Stimulated activated CD4-positive, alpha-beta T cell treated with anti-CD3 and anti-CD28 coated beads, Interleukin-1b, Interleukin-23, amount 100 ng/mL, for 1 hour (primary cell): ENCODE results near the gene DTX4.
"Not testable (repeated sequence)": the region's sequence is repeated elsewhere in the genome, so short reads cannot be mapped to it uniquely, and the experiment has no call there.

Experiments used
- DNase-seq, 2 donors: peaks; one replicate each; pipeline ENCODE4 v3.0.0-alpha.2; 2020; ENCODE audit warnings: low read depth in 2 of 2

Gene DTX4

DNA sequence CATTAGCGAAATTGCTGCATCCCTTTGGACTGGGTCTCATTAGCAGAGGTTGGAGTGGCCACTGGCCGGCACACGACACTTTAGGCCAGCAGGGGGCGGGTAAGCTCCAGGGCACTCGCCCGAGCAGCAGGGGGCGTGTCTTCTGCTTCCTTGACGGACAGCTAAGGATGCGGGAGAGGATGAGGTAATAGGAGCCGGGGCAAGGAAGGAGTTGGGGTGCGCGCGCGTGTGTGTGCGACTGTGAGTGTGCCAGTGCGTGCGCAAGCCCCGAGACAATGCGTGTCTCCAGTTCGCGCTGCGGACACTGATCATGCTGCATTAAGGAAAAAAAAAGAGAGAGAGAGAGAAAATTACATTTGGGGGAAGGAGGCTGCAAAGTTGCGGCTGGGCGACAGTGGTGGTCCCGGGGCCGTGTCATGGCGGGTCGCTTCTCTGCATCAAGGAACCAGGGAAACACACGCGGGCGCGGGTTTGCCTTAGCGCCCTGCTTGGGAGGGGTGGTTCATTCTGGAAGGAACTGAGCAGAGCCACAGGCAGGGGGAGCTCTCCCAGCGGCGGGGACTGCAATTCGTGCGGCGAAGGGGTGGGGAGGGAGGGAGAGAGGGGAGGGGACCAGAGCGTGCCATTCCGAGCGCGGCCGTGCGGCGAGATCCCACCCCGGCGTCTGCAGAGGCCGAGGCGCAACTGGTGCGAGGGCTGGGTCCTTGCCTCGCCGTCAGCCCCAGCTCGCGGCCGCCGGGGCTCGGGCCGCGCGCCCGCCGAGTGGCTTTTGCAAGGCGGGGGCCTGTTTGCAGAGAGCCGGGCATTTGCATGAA, at the start of gene DTX4:
Gene DTX4 (plus strand): TSS at position 625 of the 815 bp plus-strand sequence. CDS start 464 bp downstream, outside the sequence.
- DNase-seq, result peak; percentile 69 to 84

DNA sequence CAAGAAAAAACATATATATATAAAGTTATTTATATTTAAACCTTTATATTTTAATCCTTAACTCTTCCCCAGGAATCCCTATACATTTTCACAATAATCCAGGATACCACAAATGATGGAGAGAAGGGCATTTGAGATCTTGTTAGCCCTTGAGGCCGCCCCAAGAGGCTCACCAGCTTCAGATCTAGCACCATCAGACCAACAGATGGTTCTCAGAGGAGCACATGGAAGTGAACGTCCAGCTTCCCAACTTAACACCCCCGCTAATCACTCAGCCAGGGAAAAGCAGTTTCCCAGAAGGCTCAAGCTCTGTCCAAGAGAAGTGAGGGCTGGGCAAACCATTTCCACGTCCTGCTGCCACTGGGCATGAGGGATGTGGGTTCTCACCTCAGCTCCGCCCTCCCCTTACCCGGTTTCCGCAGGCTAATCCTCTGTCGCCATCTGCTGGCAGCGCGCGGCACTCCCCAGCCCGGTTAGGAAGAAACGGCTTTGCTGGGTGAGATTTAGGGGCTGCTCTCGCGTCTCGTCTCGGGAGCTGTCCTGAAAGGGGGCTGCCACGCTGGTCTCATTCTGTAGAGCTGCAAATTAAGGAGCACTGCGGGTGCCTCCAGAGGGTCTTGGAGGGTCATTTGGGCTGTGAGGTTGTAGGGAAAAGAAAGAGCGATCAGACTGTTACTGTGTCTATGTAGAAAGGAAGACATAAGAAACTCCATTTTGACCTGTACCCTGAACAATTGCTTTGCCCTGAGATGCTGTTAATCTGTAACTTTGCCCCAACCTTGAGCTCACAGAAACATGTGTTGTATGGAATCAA, 36.1 kb upstream of the DTX4 start:
- peak; percentile 63 to 82 for DNase-seq

GRCh38 chr11:59136551-59136950, 35.4 kb upstream of the DTX4 start:
- not testable (repeated sequence) for DNase-seq

DNA sequence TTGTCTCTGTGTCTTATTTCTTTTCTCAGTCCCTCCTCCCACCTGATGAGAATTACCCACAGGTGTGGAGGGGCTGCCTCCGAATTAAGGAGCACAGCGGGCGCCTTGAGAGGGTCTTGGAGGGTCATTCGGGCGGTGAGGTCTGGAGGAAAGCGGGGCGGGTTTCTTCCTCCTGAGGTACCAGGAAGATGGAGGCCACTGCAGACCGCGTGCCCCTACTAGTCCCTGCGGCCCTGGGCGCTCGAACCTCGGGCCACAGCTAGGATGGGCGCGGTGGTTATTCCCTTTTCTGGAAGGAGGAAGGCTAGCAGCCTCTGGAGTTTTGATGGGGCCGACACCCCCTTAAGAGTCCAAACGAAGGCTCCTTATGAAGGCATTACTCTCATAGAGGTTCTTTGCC, 34.7 kb upstream of the DTX4 start:
- no peak for DNase-seq

DNA sequence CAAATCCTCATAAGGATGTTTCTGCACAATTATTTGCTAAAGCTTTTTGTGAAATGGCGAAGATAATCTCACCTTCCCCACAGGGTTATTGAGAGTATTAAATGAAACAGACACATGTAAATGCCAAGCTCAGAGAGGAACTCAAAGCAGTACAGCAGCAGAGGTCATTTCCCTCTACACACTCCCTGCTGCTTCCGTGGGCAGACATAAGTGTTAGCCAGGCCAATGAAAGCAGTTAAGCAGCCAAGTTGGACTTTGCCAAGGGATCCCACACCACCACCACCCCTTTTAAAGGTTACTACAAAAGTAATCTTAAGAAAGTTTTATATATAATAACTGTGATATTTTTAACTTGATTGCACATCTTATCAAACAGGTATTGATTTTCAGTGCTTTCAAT, 33.3 kb upstream of the DTX4 start:
- DNase-seq, result no peak

- no peak for DNase-seq
These were observed 30.7 kb upstream of the DTX4 start for GRCh38 chr11:59141191-59141590.

GRCh38 chr11:59141673-59142460, 30.1 kb upstream of the DTX4 start:
- DNase-seq, result no peak

- DNase-seq, result peak; percentile 45 to 46
These were observed 29.1 kb upstream of the DTX4 start, which contains the start of gene FAM111A for GRCh38 chr11:59142530-59143507. Gene FAM111A (plus strand): TSS chr11:59142856. CDS start chr11:59148873, 6,017 bp downstream.

DNA sequence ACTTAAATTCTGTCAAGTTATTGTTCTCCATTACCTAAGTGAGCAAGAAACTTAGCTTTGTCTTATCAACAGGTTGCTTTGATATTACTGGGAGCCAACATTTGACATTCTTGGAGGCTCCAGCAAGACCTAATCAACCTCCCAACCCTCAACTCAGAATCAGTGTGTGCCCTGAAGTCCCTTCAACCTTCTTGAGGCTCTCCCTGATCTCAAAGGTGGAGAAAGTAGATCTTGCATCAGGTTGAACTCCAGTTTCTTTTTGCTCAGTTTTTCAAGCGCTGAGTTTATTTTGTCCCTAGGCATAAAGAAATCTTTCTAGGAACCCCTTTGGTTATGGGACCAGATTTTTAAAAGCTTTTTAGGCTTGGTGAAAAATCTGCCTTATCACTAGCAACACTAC, 27.8 kb upstream of the DTX4 start:
- no peak for DNase-seq

DNA sequence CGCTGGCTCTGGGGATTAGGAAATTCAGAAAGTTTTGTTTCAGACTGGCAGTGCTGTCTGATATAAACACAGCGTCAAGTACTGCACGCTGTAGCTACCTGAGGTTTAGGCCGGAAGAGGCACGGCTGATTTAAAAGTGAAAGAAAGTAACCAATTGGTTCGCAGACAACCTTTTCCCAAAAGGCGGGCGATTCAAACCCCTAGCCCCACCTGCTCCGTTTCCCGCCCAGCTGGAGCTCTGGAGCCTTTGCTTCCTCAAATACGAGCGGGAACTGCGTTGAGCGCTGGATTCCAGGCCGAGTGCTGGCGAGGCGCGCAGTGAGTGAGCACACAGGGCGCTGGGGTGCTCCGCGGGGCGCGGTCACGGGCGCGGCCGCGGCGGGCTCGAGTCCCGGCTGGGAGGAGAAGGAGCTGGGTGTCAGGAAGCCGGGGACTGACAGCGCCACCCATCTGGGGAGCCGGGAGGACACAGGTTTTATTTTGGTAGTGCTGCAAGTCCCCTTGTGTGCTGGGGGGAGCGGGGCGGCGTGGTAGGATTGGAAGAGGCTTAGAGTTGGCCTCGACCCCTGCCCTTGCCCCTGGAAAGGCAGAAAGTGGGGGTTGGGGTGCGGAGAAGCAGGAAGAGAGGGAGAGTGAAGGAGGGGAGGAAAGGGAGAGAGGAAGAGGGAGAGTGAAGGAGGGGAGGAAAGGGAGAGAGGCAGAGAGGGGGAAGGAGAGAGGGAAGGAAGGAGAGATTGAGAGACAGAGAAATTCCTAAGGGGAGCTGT, 27.2 kb upstream of the DTX4 start:
- DNase-seq, result peak; percentile 12 to 40

DNA sequence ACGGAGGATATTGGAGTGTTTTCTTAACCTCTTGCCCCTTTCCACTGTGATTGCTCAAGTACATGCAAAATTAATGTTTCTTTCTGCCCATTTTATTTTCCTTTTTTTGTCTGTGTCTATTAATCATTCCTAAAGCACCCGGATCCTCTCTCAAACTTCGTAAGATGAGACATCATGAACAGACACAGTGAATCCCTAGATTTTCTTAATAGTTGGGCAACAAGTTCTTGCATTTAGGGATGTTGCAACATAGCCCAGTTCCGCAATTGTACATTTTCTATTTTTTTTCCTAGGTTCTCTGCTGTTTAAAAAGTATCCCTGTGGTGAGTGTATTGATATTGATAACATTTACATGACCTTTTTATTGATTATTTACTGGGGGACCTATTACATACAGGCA, 26.4 kb upstream of the DTX4 start:
- no peak for DNase-seq

DNA sequence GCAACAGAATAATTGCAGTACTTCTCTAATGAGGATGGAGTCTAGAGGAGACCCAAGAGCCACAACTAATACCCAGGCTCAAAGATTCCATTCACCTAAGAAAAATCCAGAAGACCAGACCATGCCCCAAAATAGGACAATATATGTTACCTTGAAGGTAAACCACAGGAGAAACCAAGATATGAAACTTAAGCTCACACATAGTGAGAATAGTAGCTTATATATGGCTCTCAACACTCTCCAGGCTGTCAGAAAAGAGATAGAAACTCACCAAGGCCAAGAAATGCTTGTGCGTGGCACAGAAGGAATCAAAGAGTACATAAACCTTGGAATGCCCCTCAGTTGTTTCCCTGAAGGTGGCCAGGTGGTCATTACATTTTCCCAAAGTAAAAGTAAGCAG, 20.2 kb upstream of the DTX4 start:
- no peak for DNase-seq

GRCh38 chr11:59152312-59152951, 19.5 kb upstream of the DTX4 start:
- no peak for DNase-seq

- no peak for DNase-seq
These were observed 17.3 kb upstream of the DTX4 start for GRCh38 chr11:59154610-59155009.

DNA sequence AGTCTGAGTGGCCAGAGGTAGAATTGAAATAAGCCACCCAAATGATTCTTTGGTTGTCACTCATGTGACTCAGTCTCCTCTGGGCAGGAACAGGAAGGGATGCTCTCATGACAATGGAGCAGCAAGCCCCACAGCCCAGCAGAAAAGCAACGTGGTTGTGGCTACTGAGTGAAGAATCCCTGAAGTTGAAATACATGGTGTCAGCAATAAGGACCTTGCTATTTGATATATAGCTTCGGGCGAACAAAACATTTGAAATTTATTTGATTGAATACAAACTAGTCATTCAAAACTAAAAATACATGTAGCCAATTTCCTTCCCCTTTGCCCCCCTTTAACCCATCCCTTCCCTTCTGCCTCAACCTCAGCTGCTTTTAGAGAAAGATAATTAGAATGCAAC, 14.5 kb upstream of the DTX4 start:
- DNase-seq, result no peak

DNA sequence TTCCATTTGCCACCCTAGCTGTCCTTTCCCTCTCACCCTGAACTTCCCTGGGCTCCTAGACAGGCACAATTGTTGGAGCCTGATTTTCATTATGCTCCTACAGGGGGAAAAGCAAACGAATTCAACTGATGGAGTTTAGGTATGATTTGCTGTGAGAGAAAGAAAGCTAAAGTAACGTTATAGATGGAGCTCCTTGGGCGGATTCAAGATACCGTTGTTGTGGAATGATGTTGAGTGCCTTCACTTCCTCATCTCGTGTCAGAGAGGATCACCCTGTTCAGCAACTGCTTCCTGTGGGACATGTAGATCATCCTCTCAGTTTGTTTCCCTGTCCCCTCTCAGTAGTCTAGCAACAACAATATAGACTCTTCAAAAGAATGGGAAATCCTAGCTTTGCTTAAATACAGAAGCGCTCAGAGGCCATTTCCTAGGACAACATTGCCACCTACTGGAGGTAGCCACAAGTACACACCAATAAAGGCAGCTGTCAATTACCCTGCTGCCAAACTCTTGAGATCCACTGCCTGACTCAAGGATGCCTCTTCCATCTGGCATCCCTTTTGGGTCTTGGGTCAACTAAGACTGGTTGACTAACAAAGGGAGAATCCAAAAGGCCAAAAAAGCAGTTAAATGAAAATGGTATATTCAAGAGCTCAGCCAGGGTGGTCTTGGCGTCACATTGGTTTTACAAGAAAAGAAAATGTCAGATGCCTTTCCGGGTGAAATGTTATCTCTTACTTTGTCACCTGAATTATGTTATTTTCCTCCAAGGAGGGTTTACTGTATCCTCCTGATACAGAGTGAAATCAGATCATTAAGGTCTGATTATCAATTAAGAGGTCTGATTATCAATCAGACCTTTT, 13.5 kb upstream of the DTX4 start:
- peak in 1 of 2 donors; percentile 27 for DNase-seq

DNA sequence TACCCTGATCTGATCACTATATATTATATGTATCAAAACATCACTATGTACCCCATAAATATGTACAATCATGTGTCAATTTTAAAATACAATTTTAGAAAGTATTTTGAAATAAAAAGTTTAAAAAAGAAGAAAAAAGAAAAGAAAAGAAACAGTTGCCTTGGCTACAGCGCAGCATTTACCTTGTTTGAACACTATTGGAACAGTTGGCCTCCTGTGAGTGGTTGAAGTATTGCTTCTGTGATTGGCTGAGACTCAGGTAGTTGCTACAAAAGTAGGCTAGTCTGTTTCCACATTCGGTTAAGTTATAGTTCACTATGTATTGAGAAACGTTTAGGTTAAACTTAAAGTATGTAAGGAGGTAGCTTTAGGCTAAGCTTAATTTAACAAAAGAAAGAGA, 7.9 kb upstream of the DTX4 start:
- DNase-seq, result no peak

GRCh38 chr11:59172345-59173079, 580 bp downstream of the DTX4 start:
- DNase-seq, result no peak
